GM18873 (cell line): ENCODE data around the gene TRERF1.
"Not testable (repeated sequence)": the region's sequence is repeated elsewhere in the genome, so short reads cannot be mapped to it uniquely, and the experiment has no call there.

Source experiments
- ATAC-seq: cut with Tn5 transposase; IDR thresholded peaks from one replicate; pipeline ENCODE4 v1.9.1; 2021; ENCODE audit warnings: mild to moderate bottlenecking, moderate library complexity, moderate number of reproducible peaks; ENCODE audit not compliant: unreplicated experiment, low FRiP score

Gene TRERF1

GRCh38 chr6:42230345-42231321 is 221.1 kb downstream of the TRERF1 start:
- no peak for ATAC-seq

GRCh38 chr6:42229506-42230119 is 222.1 kb downstream of the TRERF1 start:
- ATAC-seq = no peak

GRCh38 chr6:42228305-42228704 is 223.4 kb downstream of the TRERF1 start:
- ATAC-seq = no peak

- no peak for ATAC-seq
These were observed 224.4 kb downstream of the TRERF1 start for GRCh38 chr6:42227173-42227850.

- ATAC-seq = no peak
These were observed 225.0 kb downstream of the TRERF1 start for GRCh38 chr6:42226645-42227143.

GRCh38 chr6:42226161-42226611 is 225.5 kb downstream of the TRERF1 start:
- no peak for ATAC-seq

GRCh38 chr6:42225419-42225818 is 226.3 kb downstream of the TRERF1 start:
- ATAC-seq = no peak

GRCh38 chr6:42225029-42225339 is 226.7 kb downstream of the TRERF1 start:
- ATAC-seq = no peak

- peak; percentile 83 for ATAC-seq
These were observed 227.3 kb downstream of the TRERF1 start for GRCh38 chr6:42224222-42225028.

GRCh38 chr6:42222448-42222847 is 229.3 kb downstream of the TRERF1 start:
- no peak for ATAC-seq

- no peak for ATAC-seq
These were observed 230.2 kb downstream of the TRERF1 start for GRCh38 chr6:42221546-42221945.

- no peak for ATAC-seq
These were observed 230.9 kb downstream of the TRERF1 start for GRCh38 chr6:42220807-42221206.

GRCh38 chr6:42217519-42218367 is 234.0 kb downstream of the TRERF1 start, which contains the start of gene MRPS10:
TSS of gene MRPS10 (minus strand) at chr6:42217861. CDS start at chr6:42217849, 12 bp downstream.
- ATAC-seq = peak; percentile 82

GRCh38 chr6:42217157-42217518 is 234.6 kb downstream of the TRERF1 start:
- ATAC-seq = no peak

GRCh38 chr6:42216495-42216894 is 235.2 kb downstream of the TRERF1 start:
- not testable (repeated sequence) for ATAC-seq

GRCh38 chr6:42212442-42212841 is 239.3 kb downstream of the TRERF1 start:
- ATAC-seq = no peak

GRCh38 chr6:42211726-42212125 is 240.0 kb downstream of the TRERF1 start:
- no peak for ATAC-seq

GRCh38 chr6:42210551-42210950 is 241.2 kb downstream of the TRERF1 start:
- ATAC-seq = no peak

GRCh38 chr6:42207559-42207958 is 244.2 kb downstream of the TRERF1 start:
- not testable (repeated sequence) for ATAC-seq
